DND-41 (cell line): ENCODE data around the gene PZP.

Source experiments
- ATAC-seq: fragments of 200-7000 bp; cut with Tn5 transposase; 3 replicates; pipeline ENCODE4 v1.9.1; 2021; ENCODE audit warnings: low read depth; ENCODE audit not compliant: insufficient read depth
- DNase-seq: peaks from one replicate; pipeline ENCODE4 v3.0.0-alpha.2; 2020
- H2AFZ ChIP-seq: 2 replicates; pipeline ENCODE4 v1.6.0; 2012; ENCODE audit warnings: low read depth, low read length
- H3K27ac ChIP-seq: 2 replicates; pipeline ENCODE4 v1.5.1; 2012; ENCODE audit warnings: low read length, inconsistent platforms
- H3K27me3 ChIP-seq: fragments of 200-600 bp; sonication (generic); 2 replicates; pipeline ENCODE4 v1.6.0; 2012; ENCODE audit warnings: low read length, mild to moderate bottlenecking, inconsistent platforms; ENCODE audit not compliant: insufficient read depth, poor library complexity
- H3K36me3 ChIP-seq: 2 replicates; pipeline ENCODE4 v1.5.1; 2012; ENCODE audit warnings: low read length, inconsistent platforms; ENCODE audit not compliant: insufficient read depth
- H3K4me1 ChIP-seq: 2 replicates; pipeline ENCODE4 v1.5.1; 2012; ENCODE audit warnings: mild to moderate bottlenecking, low read length; ENCODE audit not compliant: insufficient read depth
- H3K4me2 ChIP-seq: 2 replicates; pipeline ENCODE4 v1.6.0; 2012; ENCODE audit warnings: mild to moderate bottlenecking, moderate library complexity, low read length, inconsistent platforms; ENCODE audit not compliant: insufficient read depth
- H3K4me3 ChIP-seq, 2 experiments: fragments of 200-600 bp in 1 of 2; shearing (Covaris generic) in 1 of 2; 2 replicates each; pipeline ENCODE4 v1.5.1; 2012 to 2016; ENCODE audit warnings: inconsistent platforms in 2 of 2, low read length in 2 of 2, mild to moderate bottlenecking in 2 of 2, low read depth in 1 of 2, moderate library complexity in 1 of 2
- H3K79me2 ChIP-seq: 2 replicates; pipeline ENCODE4 v1.6.0; 2012; ENCODE audit warnings: low read length, inconsistent platforms; ENCODE audit not compliant: insufficient read depth
- H3K9ac ChIP-seq: 2 replicates; pipeline ENCODE4 v1.6.0; 2012; ENCODE audit warnings: low read depth, mild to moderate bottlenecking, inconsistent platforms, low read length, moderate library complexity
- H3K9me3 ChIP-seq: 2 replicates; pipeline ENCODE4 v1.5.1; 2012; ENCODE audit warnings: low read length, moderate library complexity, mild to moderate bottlenecking, inconsistent platforms; ENCODE audit not compliant: insufficient read depth, severe bottlenecking
- H4K20me1 ChIP-seq: 2 replicates; pipeline ENCODE4 v1.6.0; 2012; ENCODE audit warnings: low read length; ENCODE audit not compliant: insufficient read depth
- CTCF ChIP-seq: IDR thresholded peaks from 2 replicates; pipeline ENCODE4 v1.5.1; 2012; ENCODE audit warnings: borderline replicate concordance, low read length, moderate library complexity, mild to moderate bottlenecking; ENCODE audit not compliant: poor library complexity, severe bottlenecking; ENCODE audit errors: extremely low read depth
- EZH2 ChIP-seq: IDR thresholded peaks from 3 replicates; pipeline ENCODE4 v1.6.1; 2012; ENCODE audit warnings: borderline replicate concordance, low read depth, mild to moderate bottlenecking, moderate library complexity, low read length, inconsistent platforms; ENCODE audit not compliant: severe bottlenecking

Gene PZP

GRCh38 chr12:9104767-9105423 lies 103.3 kb downstream of the PZP start:
- Histone ChIP-seq H3K9me3 (no peaks in the 10 kb centered on the region), H3K4me3 (no peak overlapping the region), H3K27me3 (peaks cover 8% of the 10 kb centered on the region), H4K20me1 (no peaks in the 10 kb centered on the region), H3K4me2 (no peak overlapping the region), H3K79me2 (no peaks in the 10 kb centered on the region), H3K4me1 (no peaks in the 10 kb centered on the region), H3K27ac (no peak overlapping the region), H3K9ac (no peak overlapping the region), H3K36me3 (no peaks in the 10 kb centered on the region), H2AFZ (no peak overlapping the region)
- ATAC-seq (no peak), DNase-seq (no peak)
- no peak for TF ChIP-seq EZH2
- no peak for TF ChIP-seq CTCF

- H3K4me2 ChIP-seq: no peak overlapping the region
Measured at GRCh38 chr12:9104087-9104486, 104.1 kb downstream of the PZP start.

GRCh38 chr12:9103050-9103849 lies 104.9 kb downstream of the PZP start:
- no peaks in the 10 kb centered on the region for H3K4me1 ChIP-seq
- no peak overlapping the region for H3K4me2 ChIP-seq
- H3K36me3 ChIP-seq: no peaks in the 10 kb centered on the region
- H3K9ac ChIP-seq: no peak overlapping the region
- H3K4me3 ChIP-seq: no peak overlapping the region
- TF ChIP-seq EZH2: no peak
- TF ChIP-seq CTCF: peak; percentile 5
- no peaks in the 10 kb centered on the region for H3K9me3 ChIP-seq
- no peak overlapping the region for H2AFZ ChIP-seq
- no peak for DNase-seq
- no peak for ATAC-seq
- peaks cover 11% of the 10 kb centered on the region for H3K27me3 ChIP-seq
- H3K27ac ChIP-seq: no peak overlapping the region
- H4K20me1 ChIP-seq: no peaks in the 10 kb centered on the region
- no peaks in the 10 kb centered on the region for H3K79me2 ChIP-seq

More at GRCh38 chr12:9104087-9104486, 104.1 kb downstream of the PZP start:
- Histone ChIP-seq H3K36me3 (no peaks in the 10 kb centered on the region), H4K20me1 (no peaks in the 10 kb centered on the region), H3K4me1 (no peaks in the 10 kb centered on the region), H2AFZ (no peak overlapping the region), H3K27ac (no peak overlapping the region), H3K79me2 (no peaks in the 10 kb centered on the region), H3K27me3 (peaks cover 11% of the 10 kb centered on the region), H3K9ac (no peak overlapping the region), H3K9me3 (no peaks in the 10 kb centered on the region), H3K4me3 (no peak overlapping the region)
- TF ChIP-seq EZH2: no peak
- TF ChIP-seq CTCF: no peak
- DNase-seq (no peak), ATAC-seq (no peak)
